NOMO-1 treated with dmso at 0.1 percent for 144 hours (cell line): Measurements from ENCODE around the gene ZNF771.
"Not testable (repeated sequence)": the region's sequence is repeated elsewhere in the genome, so short reads cannot be mapped to it uniquely, and the experiment has no call there.

Source experiments
- DNase-seq: peaks from one replicate; lab custom pipeline; 2025; ENCODE audit not compliant: unreplicated experiment; lab: John Stamatoyannopoulos, UW

ZNF771 gene

DNA sequence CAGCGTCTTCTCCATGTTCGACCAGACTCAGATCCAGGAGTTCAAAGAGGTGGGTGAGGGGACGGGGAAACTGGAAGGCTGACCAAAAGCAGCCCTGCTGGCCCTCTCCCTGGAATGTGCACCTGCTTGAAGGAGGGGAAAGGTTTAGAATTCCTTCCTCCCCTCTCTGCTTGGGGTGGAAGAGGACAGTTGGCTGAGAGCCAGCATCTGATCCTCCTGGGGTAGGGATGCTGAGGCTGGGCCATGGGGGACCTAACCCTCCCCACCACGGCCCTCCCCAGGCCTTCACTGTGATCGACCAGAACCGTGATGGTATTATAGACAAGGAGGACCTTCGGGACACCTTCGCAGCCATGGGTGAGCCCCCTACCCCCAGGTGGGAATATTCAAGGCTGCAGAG, 31.5 kb upstream of the ZNF771 start:
- no peak for DNase-seq

DNA sequence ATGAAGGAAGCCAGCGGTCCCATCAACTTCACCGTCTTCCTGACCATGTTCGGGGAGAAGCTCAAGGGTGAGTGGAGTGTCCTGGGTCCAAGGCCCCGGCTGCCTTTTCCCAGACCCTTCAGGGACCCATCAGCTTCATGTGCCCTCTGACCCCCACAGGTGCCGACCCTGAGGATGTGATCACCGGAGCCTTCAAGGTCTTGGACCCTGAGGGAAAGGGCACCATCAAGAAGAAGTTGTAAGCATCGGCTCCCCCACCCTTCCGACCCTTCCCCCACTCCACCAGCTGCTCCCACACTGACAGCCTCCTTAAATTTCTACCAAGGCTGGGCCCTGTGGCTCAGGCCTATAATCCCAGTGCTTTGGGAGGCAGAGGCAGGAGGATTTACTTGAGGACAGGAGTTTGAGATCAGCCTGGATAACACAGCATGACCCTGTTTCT, 30.9 kb upstream of the ZNF771 start:
- no peak for DNase-seq

DNA sequence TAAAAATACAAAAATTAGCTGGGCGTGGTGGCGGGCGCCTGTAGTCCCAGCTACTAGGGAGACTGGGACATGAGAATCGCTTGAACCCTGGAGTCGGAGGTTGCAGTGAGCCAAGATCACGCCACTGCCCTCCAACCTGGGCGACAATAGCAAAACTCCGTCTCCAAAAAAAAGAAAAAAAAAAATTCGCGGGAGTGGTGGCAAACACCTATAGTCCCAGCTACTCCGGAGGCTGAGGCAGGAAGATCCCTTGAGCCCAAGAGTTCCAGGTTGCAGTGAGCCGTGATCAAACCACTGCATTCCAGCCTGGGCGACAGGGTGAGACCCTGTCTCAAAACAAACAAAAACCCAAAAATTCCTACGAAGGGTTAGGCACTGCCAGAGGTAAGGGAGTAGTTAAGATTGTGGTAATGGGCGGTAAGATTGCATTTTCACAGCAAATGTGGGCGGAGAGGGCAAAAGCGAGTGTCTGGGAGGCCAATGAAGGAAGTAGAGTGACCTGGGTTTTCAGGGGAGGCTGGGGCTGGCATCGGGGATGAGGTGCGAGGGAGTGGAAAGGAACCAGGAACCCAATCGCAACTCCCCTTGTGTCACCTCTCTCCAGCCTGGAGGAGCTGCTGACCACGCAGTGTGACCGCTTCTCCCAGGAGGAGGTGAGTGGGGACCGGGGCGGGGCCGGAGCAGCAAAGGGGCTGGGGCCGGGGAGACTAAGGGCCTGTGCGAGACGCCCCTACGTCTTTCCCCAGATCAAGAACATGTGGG, 30.2 kb upstream of the ZNF771 start:
- DNase-seq = peak; percentile 67

DNA sequence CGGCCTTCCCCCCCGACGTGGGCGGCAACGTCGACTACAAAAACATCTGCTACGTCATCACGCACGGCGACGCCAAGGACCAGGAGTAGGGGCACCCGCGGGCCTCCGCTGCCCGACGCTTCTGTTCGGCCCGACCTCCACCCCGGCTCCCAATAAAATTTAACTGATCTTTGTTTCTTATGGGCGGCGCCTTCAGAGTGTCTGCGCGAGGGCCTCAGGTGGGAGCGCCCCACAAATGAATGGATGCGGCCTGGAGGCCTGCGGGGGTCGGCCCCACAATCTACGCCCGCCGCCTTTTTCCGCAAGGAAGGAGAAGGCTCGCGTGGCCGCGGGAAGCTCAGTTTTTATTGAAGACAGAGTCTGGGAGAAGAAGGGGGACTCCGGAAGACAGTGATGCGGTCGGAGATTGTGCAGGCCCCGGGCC, 29.6 kb upstream of the ZNF771 start:
- peak; percentile 80 for DNase-seq

DNA sequence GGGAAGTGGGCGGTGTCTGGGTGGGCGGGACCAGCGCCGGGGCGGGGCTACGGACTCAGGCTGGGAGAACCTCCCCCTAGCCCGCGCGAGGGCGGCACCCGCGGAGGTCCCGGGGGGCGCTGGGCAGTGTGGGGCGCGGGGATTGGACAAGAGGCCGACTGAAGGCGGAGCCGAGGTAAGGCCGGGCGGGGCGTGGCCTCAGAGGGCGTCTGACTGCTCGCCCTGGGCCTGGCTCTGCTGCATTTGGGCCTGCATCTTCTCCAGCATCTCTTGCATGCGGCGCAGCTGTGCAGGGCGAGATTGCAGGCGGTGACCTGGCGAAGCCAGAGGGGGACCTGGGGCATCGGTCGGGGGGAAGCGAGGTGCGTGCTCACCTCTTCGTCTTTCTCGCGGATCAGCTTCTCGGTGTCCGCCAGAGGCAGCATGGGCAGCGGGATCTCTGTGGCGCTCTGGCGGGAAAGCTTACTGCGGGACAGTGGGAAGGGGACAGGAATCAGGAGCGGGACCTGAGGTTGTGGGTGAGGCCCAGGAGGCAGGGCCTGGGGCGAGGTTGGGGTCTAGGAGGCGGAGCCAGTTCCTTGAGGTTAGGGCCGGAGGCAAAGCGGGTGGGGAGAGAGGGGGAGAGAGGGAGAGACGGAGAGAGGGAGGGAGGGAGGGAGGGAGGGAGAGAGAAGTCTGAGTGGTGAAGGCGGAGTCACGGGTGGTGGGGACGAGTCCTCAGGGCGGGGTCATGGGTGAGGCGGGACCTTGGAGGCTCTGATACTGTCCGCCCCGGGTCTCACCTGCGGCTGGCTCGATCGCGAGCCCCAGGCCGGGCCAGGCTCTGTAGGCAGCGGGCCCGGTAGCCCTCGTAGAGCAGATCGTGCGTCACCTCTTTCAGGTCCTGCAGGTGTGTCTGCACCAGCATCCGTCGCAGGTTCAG, 28.9 kb upstream of the ZNF771 start:
- DNase-seq = peak; percentile 95

DNA sequence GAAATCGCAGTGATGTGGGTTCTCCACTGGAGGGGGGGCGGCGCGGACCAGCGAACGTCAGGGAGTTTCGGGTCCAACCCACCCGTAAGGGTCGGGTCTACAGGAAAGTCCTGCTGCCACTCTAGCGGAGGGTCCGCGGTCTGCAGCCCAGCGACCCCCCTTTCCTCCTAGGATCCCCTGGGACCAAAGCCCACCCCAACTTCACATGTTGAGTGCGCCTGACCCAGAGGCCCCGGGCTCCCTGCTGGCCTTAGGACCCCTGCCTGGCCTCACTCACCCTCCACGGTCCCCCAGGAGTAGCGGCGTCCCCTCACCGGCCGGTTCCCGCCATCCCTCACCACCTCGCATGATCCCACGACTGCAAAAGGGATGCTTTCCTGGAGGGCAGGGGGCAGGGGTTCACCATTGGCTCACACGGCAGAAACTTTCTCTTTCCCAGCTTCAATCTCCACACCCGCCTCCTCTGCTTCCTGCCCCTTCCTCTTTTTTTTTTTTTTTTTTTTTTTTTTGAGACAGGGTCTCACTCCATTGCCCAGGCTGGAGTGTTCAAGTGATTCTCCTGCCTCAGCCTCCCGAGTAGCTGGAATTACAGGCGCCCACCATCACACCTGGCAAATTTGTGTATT, 28.1 kb upstream of the ZNF771 start:
- DNase-seq = no peak

DNA sequence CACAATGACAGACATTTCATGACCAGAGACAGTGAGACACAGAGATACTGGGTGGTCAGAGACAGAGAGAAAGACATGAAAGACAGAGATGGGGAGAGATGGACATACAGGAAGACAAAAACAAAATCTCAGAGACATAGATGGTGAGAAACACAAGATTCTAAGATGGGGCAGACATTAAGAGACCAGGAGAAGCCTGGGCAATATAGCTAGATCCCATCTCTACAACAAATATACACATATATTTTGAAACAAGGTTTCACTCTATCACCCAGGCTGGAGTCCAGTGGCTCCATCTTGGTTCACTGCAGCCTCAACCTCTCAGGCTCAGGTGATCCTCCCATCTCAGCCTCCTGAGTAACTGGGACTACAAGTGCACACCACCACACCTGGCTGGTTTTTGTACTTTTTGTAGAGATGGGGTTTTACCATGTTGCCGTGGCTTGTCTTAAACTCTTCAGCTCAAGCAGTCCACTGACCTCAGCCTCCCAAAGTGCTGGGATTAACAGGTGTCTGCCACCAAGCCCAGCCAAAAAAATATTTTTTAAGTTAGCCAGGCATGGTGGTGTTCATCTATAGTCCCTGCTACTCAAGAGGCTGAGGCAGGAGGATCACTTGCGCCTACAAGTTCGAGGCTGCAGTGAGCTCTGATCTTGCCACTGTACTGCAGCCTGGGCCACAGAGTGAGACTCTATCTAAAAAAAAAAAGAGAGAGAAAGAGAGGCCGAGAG, 27.2 kb upstream of the ZNF771 start:
- DNase-seq = no peak

DNA sequence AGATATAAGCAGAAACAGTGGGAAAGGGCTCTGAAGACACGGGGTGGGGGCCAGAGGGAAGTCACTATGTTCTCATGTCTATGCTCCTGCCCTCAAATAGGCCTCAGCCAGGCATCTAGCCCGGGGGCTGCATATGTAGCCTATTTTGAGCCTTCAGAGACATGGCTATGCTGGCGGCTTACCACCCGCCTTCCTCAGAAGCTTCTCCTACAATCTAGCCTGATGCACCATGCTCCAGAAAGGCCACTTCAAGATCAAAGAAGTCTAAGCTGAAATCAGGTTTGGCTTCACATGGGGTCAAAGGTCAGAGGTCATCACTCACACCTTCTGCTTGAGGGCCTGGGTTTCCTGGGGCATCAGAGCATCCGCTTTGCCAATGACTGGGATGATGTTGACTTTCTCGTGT, 26.6 kb upstream of the ZNF771 start:
- no peak for DNase-seq

DNA sequence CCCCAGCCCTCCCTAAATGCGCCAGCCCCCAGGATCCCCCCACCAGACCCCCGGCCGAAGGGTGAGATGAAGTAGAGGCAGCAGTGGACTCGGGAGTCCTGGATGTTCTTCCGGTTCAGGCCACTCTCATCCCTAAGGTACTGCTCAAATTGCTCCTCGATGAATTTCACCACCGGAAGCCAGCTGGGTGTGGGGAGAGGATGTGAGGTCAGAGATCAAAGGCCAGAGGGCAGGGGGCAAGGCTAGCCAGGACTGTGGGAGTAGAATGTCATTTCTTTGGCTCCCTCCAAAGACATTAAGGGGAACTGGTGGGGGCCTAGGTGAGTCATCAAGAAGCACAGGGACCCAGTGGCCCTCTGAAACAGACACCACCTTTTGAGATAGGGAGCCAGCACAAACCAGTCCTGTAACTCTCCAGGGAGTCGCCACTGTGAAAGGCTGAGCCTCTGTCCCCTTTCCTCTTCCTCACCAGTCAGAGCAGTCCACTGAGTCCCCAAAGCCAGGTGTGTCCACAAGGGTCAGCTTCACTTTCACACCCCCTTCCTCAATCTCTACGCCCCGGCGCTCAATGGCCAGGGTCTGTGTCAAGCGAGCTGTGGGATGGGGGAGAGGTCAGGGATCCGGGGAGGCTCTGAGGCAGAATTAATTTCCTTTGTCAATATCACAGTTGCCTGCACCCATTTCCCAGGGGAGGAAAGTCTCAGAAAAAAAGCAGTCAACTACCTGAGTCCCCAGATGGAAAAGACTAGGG, 25.9 kb upstream of the ZNF771 start:
- DNase-seq = no peak

DNA sequence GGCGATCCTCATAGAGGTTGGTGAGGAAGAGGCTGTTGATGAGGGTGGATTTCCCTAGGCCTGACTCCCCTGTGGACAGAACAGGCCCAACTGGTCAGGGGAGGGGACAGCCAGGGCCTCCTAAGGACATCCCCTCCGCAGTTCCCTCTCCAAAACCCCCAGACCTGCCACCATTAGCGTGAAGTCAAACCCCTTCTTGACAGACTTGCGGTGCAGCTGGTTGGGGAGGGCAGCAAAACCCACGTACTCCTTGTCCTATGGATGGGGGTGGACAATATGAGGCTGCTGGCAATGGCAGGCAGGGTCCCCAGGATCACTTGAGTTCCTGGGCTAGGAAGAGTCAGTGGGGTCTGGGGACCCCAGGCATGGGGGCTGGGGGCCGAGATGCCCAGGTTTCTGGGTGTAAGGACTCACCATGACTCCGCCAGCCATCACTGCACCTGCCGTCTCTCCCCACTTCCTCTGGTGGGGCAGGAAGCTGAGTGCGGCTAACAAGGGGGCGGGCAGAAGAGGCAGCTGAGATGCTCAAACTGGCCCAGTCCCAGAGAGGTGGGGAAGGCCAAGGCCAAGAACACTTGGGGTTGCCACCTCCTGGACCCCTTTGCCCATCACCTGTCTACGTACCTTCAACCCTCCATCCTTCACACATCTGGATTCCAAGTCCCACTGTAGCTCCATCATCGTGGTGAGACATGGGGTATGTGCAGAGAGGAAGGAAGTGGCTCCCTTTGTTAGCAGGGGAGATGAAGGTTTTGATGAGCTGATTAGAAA, 25.1 kb upstream of the ZNF771 start, which contains the start of gene SEPTIN1:
Gene SEPTIN1 (minus strand): TSS at position 451 of the 771 bp plus-strand sequence. CDS start 19 bp downstream, at position 432.
- DNase-seq = no peak

DNA sequence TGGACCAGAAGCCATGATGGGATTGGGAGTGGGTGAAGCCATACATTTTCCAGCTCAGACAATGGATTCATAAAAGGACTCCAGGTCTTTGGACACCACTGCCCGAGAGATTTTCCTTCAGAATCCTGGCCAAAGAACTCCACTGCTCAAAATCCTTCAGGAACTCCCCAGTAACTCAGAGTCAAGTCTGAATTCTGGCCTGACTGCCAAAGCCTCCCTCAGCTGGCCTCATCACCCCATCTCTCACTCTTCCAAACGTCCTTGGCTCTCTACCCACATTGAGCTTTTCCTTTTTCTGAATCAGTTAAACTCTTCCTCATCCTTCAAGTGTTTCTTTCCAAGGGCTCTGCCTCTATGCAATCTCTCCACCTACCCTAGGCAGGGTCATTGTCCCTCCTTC, 23.9 kb upstream of the ZNF771 start:
- no peak for DNase-seq

DNA sequence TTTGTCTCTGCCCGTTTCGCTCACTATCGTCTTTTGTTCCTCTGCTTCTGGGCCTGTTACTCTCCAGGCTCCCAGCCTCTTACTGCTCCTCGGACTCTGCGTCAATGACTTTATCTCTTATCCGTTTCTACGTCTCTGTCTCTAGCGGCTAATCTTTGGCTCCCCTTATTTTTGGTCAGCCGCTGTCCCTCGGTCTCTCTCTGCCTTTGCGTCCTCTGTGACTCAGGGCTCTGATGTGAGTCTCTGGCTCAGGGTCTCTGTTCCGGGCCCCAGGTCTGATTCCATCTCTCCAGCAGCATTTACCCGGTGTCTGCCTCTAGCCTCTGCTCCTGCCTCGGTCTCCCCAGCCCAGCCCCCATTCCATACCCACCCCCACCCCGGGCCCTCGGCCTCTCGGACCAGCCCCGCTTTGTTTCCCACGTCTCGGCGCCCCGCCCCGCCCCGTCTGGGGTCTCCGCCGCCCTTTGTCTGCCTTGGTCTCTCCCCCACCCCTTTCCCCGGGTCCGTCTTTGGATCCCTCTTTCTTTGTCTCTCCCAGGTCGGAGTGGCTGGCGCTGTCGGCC, 12.7 kb upstream of the ZNF771 start:
- no peak for DNase-seq

DNA sequence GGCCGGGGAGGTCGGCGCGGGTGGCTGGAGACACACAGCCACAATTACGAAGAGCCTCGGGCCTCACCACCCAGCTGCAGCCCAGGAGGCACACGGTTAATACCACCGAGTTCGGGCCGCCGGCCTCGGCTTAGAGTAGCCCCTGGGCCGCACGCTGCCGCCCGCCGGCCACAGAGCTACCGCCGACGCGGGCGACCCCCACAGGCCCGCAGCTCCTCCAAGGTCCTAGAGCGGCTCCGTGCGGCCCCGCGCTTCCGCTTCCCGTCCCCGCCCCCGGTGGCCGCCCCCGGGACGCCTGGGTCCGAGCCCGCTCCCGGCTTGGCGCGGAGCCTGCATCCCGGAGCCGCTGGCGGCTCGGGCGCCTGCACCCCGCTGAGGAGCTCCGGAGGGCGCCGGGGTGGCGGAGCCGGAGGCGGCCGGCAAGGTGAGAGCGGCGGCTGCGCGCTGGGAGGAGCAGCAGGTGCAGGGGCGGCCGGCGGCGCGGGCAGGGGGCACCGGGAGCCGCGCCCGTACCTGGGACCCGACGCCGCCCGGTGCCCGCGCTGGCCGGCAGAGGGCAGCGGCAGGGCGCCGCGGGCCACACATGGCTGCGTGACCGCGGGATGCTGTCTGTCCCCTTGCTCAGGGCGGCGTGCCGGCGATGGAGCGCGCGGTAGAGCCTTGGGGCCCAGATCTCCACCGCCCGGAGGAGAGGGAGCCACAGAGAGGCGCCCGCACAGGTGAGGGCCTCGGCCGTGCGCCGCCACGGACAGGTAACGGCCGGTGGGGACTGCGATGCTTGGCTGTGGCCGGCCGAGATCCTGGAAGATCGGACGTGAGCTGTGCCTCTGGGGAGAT, 12.0 kb upstream of the ZNF771 start, which contains the start of gene ZNF48:
Gene ZNF48 (plus strand): TSS at position 266 of the 837 bp plus-strand sequence. CDS start 375 bp downstream, at position 641.
- DNase-seq = peak; percentile 84

DNA sequence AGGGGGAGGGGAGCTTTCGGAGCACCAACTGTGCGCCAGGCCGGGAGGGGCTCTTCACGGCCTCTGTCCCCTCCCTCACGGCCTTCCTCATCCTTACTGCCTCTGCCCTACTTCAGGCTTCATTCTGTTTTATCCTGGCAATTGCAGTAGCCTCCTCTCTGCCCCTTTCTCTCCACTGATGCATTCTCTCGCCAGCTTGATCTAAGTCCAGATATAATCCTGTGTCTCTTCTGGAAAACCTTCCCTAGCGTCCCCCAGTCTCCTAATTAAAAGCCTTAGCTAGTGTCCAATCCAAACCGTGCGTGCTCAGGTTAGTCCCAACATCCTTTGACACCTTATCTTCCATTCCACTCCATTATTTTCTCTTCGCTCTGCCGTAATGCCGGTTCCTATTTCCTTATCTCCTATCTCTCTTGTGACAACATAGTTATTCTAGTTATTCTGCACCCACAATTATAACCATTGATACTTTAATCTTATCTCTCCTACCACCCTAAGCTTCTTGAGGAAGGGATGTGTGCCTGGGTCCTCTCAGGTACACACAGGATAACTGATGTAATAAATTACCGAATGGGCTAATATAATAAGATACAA, 11.3 kb upstream of the ZNF771 start:
- no peak for DNase-seq

DNA sequence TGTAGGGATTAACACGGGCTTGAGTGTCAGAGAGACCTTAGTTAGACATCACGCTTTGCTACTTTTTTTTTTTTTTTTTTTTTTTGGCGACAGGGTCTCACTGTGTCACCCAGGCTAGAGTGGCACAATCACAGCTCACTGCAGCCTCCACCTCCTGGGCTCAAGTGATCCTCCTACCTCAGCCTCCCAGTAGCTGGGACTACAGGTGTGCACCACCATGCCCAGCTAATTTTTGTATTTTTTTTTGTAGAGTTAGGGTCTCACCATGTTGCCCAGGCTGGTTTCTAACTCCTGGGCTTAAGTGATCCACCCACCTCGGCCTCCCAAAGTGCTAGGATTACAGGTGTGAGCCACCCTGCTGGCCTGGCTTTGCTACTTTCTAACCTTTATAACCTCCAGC, 10.8 kb upstream of the ZNF771 start:
- DNase-seq = not testable (repeated sequence)

DNA sequence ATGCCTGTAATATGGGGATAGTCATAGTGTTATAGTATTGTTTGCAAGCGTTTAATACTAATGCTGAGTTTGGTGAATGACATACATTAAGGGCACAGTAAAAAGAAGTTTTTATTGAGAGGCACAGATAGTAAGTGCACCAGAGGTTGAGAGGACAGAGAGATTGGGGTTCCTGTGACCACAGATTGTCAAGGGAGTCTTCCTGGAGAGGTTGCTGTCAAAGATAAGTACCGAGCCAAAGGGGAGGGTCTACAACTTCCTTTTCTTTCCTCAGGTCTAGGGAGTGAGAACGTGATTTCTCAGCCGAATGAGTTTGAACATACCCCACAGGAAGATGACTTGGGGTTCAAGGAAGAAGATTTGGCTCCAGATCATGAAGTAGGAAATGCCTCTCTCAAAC, 10.3 kb upstream of the ZNF771 start:
- no peak for DNase-seq

DNA sequence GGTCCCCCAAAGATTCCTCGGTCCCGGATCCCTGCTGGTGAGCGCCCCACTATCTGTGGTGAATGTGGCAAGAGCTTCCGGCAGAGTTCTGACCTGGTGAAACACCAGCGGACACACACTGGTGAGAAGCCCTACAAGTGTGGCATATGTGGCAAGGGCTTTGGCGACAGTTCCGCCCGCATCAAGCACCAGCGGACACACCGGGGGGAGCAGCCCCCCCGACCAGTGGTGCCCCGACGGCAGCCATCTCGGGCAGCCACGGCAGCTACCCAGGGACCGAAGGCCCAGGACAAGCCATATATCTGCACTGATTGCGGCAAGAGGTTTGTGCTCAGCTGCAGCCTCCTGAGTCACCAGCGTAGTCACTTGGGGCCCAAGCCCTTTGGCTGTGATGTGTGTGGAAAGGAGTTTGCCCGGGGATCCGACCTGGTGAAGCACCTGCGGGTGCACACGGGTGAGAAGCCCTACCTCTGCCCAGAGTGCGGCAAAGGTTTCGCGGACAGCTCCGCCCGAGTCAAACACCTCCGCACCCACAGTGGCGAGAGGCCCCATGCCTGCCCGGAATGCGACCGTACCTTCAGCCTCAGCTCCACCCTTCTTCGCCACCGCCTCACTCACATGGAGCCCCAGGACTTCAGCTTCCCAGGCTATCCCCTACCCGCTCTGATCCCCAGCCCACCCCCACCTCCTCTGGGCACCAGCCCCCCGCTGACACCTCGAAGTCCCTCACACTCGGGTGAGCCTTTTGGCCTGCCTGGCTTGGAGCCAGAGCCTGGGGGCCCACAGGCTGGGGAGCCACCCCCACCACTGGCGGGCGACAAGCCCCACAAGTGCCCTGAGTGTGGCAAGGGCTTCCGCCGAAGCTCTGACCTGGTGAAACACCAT, 9.4 kb upstream of the ZNF771 start:
- DNase-seq = no peak
